WI38 (cell line): ENCODE data around the gene AKT3.
"Not testable (repeated sequence)": the region's sequence is repeated elsewhere in the genome, so short reads cannot be mapped to it uniquely, and the experiment has no call there.

ENCODE experiments used
- H3K4me3 ChIP-seq: 2 replicates; pipeline ENCODE4 v1.5.1; 2011; ENCODE audit warnings: low read depth, mild to moderate bottlenecking, control low read depth, low read length
- CTCF ChIP-seq: IDR thresholded peaks from 2 replicates; pipeline ENCODE4 v1.5.1; 2012; ENCODE audit warnings: low read depth, mild to moderate bottlenecking, control low read depth, low read length

AKT3 gene

GRCh38 chr1:243595527-243596210 lies 254.4 kb downstream of the AKT3 start:
- no peak overlapping the region for H3K4me3 ChIP-seq
- TF ChIP-seq CTCF: no peak

- no peak for TF ChIP-seq CTCF
- no peak overlapping the region for H3K4me3 ChIP-seq
Measured at GRCh38 chr1:243594455-243594854, 255.6 kb downstream of the AKT3 start.

GRCh38 chr1:243589286-243589685 lies 260.8 kb downstream of the AKT3 start:
- not testable (repeated sequence) for H3K4me3 ChIP-seq

- no peak for TF ChIP-seq CTCF
- H3K4me3 ChIP-seq: no peak overlapping the region
Measured at GRCh38 chr1:243587823-243588560, 262.1 kb downstream of the AKT3 start.

- TF ChIP-seq CTCF: no peak
Measured at GRCh38 chr1:243587285-243587684, 262.8 kb downstream of the AKT3 start.

GRCh38 chr1:243585982-243586381 lies 264.1 kb downstream of the AKT3 start:
- TF ChIP-seq CTCF: no peak
- H3K4me3 ChIP-seq: no peak overlapping the region

More at GRCh38 chr1:243587285-243587684, 262.8 kb downstream of the AKT3 start:
- H3K4me3 ChIP-seq: no peak overlapping the region

GRCh38 chr1:243582326-243582725 lies 267.7 kb downstream of the AKT3 start:
- TF ChIP-seq CTCF: no peak
- no peak overlapping the region for H3K4me3 ChIP-seq
